Putamen (tissue), 1 donor: ENCODE data around the gene ABHD17C.
"Not testable (repeated sequence)": the region's sequence is repeated elsewhere in the genome, so short reads cannot be mapped to it uniquely, and the experiment has no call there.

Experiments used
- DNase-seq: peaks from one replicate; pipeline ENCODE4 v3.0.0-alpha.2; 2016; ENCODE audit warnings: low spot score

The ABHD17C gene

GRCh38 chr15:80695099-80695910 is at the start of gene ABHD17C:
TSS of gene ABHD17C (plus strand) at chr15:80695310. CDS start at chr15:80695430, 120 bp downstream.
- peak; percentile 58 for DNase-seq

GRCh38 chr15:80645494-80646065 is 49.5 kb upstream of the ABHD17C start:
- DNase-seq, result no peak

GRCh38 chr15:80647424-80647823 is 47.7 kb upstream of the ABHD17C start:
- DNase-seq, result not testable (repeated sequence)

GRCh38 chr15:80654299-80654698 is 40.8 kb upstream of the ABHD17C start:
- no peak for DNase-seq

GRCh38 chr15:80659375-80659774 is 35.7 kb upstream of the ABHD17C start:
- no peak for DNase-seq

GRCh38 chr15:80660119-80660518 is 35.0 kb upstream of the ABHD17C start:
- no peak for DNase-seq

- no peak for DNase-seq
These were observed 33.0 kb upstream of the ABHD17C start for GRCh38 chr15:80662129-80662528.

GRCh38 chr15:80662757-80663553 is 32.2 kb upstream of the ABHD17C start:
- DNase-seq, result no peak

GRCh38 chr15:80665151-80665550 is 30.0 kb upstream of the ABHD17C start:
- DNase-seq, result no peak

GRCh38 chr15:80667936-80668335 is 27.2 kb upstream of the ABHD17C start:
- DNase-seq, result no peak

GRCh38 chr15:80668546-80669236 is 26.4 kb upstream of the ABHD17C start:
- DNase-seq, result no peak

- no peak for DNase-seq
These were observed 25.3 kb upstream of the ABHD17C start for GRCh38 chr15:80669663-80670273.

- DNase-seq, result no peak
These were observed 21.4 kb upstream of the ABHD17C start for GRCh38 chr15:80673561-80674244.

- DNase-seq, result no peak
These were observed 20.9 kb upstream of the ABHD17C start for GRCh38 chr15:80674245-80674614.

GRCh38 chr15:80677041-80677440 is 18.1 kb upstream of the ABHD17C start:
- DNase-seq, result no peak

GRCh38 chr15:80679167-80679803 is 15.8 kb upstream of the ABHD17C start:
- DNase-seq, result no peak

- DNase-seq, result no peak
These were observed 15.3 kb upstream of the ABHD17C start for GRCh38 chr15:80679804-80680175.

GRCh38 chr15:80682201-80682600 is 12.9 kb upstream of the ABHD17C start:
- no peak for DNase-seq

GRCh38 chr15:80684697-80685096 is 10.4 kb upstream of the ABHD17C start:
- no peak for DNase-seq

- no peak for DNase-seq
These were observed 9.5 kb upstream of the ABHD17C start for GRCh38 chr15:80685628-80686027.

- DNase-seq, result no peak
These were observed 5.8 kb upstream of the ABHD17C start for GRCh38 chr15:80689294-80689693.
